ENCODE results near the gene PDGFC. TPM values are rescaled to one million over a fixed set of nuclear protein-coding genes. Genes with fewer than 3 reads are reported as not detected.
A peak's percentile ranks its signal among the peaks of the same experiment; 100 is the strongest.

Gene PDGFC
- polyA plus RNA-seq, 3 donors = 2.5 to 5.0 (median 4.9) TPM

GRCh38 chr4:156946516-156947424 lies 24.8 kb downstream of the PDGFC start:
- Mint-ChIP-seq H3K9me3 (peaks cover 0 to 3% (median 0%) of the 10 kb centered on the region in 7 donors), H3K36me3 (peaks cover 4 to 5% of the 10 kb centered on the region in 2 donors)

More at GRCh38 chr4:156946516-156947424, 24.8 kb downstream of the PDGFC start:
- H3K4me1 ChIP-seq (ENCODE audit: control insufficient read depth in 1 of 2, insufficient read depth in 2 of 2, low read length in 2 of 2) = peaks cover 22 to 32% of the 10 kb centered on the region in 2 donors
- intact Hi-C loops (cut with micrococcal nuclease) = loop anchor here in 1 of 2 donors (10.0 kb wide), 1 partner anchor 52 kb away; no protein-coding TSS in a partner anchor
- H3K36me3 ChIP-seq (replicated peaks in 1 of 2; ENCODE audit: control insufficient read depth in 1 of 2, insufficient read depth in 2 of 2, low read length in 2 of 2) = no peaks in the 10 kb centered on the region
- no peak overlapping the region for H3K4me2 ChIP-seq (replicated peaks; ENCODE audit: extremely low read depth, low read length, poor library complexity, severe bottlenecking)
- H3K4me3 Mint-ChIP-seq = no peak overlapping the region
- H2AFZ ChIP-seq (ENCODE audit: insufficient read depth, low read depth, low read length, poor library complexity, severe bottlenecking) = no peak overlapping the region
- DNase-seq = peak; percentile 63 to 90 (median 67)
- no peak for TF ChIP-seq CTCF (IDR thresholded peaks at IDR 0.05)
- no peaks in the 10 kb centered on the region for H3K9me3 ChIP-seq (replicated peaks in 1 of 2; ENCODE audit: control insufficient read depth in 1 of 2, insufficient read depth in 1 of 2, low read length in 2 of 2)
- H3K4me1 Mint-ChIP-seq = peaks cover 46% of the 10 kb centered on the region
- no peak overlapping the region for H3K4me3 ChIP-seq (replicated peaks in 1 of 3; ENCODE audit: low read depth in 2 of 3, low read length in 3 of 3)
- H3K27ac Mint-ChIP-seq = peak overlapping the region; percentile 7 to 85 (median 66)
- peaks cover 4% of the 10 kb centered on the region for H3K79me2 ChIP-seq (ENCODE audit: insufficient read depth, low read length)
- H3K27me3 Mint-ChIP-seq (ENCODE audit: low read depth in 3 of 3) = no peaks in the 10 kb centered on the region
- H3K27ac ChIP-seq (ENCODE audit: low read depth in 1 of 2, low read length in 2 of 2) = peak overlapping the region in 1 of 2 donors; percentile 34
- 100% methylated on average over 1 of the region's 5 CpGs for WGBS (ENCODE audit: insufficient coverage)
- no peak overlapping the region for H3K9ac ChIP-seq (ENCODE audit: insufficient read depth, low read length, poor library complexity, severe bottlenecking)
- no peaks in the 10 kb centered on the region for H4K20me1 ChIP-seq (ENCODE audit: insufficient read depth, low read length)
- H3K27me3 ChIP-seq (ENCODE audit: control insufficient read depth in 2 of 2, insufficient read depth in 2 of 2, low read length in 2 of 2) = no peaks in the 10 kb centered on the region

Measured in CD14-positive monocyte (primary cell).